H1 (cell line): Measurements from ENCODE around the gene RBP7. TPM values are rescaled to one million over a fixed set of nuclear protein-coding genes. Genes with fewer than 3 reads are reported as not detected.

Experiments
- CTCF ChIA-PET: fragments of 300-600 bp; sonication (Branson Sonifier 250); formaldehyde crosslinking; loops from one replicate; lab custom pipeline; 2021; ENCODE audit not compliant: partially characterized antibody; lab: Charles Lee
- POLR2A ChIA-PET: fragments of 300-600 bp; sonication (Branson Sonifier 250); formaldehyde crosslinking; loops from one replicate; lab custom pipeline; 2021; ENCODE audit warnings: inconsistent platforms; ENCODE audit not compliant: partially characterized antibody; lab: Charles Lee
- DNase-seq, 2 experiments: peaks; one replicate each; pipeline versions ENCODE4 v3.0.0 to v3.0.0-alpha.2; 2010 to 2022; ENCODE audit warnings: low spot score in 2 of 2, low read depth in 1 of 2, mixed read lengths in 1 of 2
- FAIRE-seq: peaks from 2 replicates; lab custom pipeline; 2011; peaks lifted over from hg19 to GRCh38; lab: Jason Lieb, UNC
- H2AFZ ChIP-seq: 2 replicates; pipeline ENCODE4 v1.8.1; 2012; ENCODE audit warnings: low read length, inconsistent platforms
- H2AK5ac ChIP-seq: 2 replicates; pipeline ENCODE4 v1.6.1; 2013; ENCODE audit warnings: low read depth, low read length
- H2BK120ac ChIP-seq: replicated peaks from 2 replicates; pipeline ENCODE3; 2013; ENCODE audit warnings: low read depth, low read length, inconsistent platforms
- H2BK12ac ChIP-seq: 2 replicates; pipeline ENCODE4 v1.6.1; 2013; ENCODE audit warnings: low read depth, low read length
- H2BK15ac ChIP-seq: 2 replicates; pipeline ENCODE4 v1.6.1; 2013; ENCODE audit warnings: low read length
- H2BK20ac ChIP-seq: 2 replicates; pipeline ENCODE4 v1.6.1; 2013; ENCODE audit warnings: low read length
- H2BK5ac ChIP-seq: 2 replicates; pipeline ENCODE4 v1.6.1; 2013; ENCODE audit warnings: low read depth, low read length
- H3K14ac ChIP-seq: 2 replicates; pipeline ENCODE4 v1.6.1; 2013; ENCODE audit warnings: inconsistent platforms; ENCODE audit not compliant: insufficient read length
- H3K18ac ChIP-seq: 2 replicates; pipeline ENCODE4 v1.6.1; 2013; ENCODE audit warnings: low read length; ENCODE audit errors: extremely low read depth
- H3K23ac ChIP-seq: 2 replicates; pipeline ENCODE4 v1.6.1; 2013; ENCODE audit warnings: inconsistent platforms; ENCODE audit not compliant: insufficient read length
- H3K23me2 ChIP-seq: 2 replicates; pipeline ENCODE4 v1.6.1; 2013; ENCODE audit warnings: low read depth, low read length
- H3K27ac ChIP-seq: 2 replicates; pipeline ENCODE4 v1.6.1; 2011; ENCODE audit warnings: low read depth, low read length, inconsistent platforms
- H3K27me3 ChIP-seq, 4 experiments: replicated peaks in 1 of 4; 1 replicate in 1 of 4; 2 replicates in 3 of 4; pipeline versions ENCODE4 v1.6.1 to v1.8.1; 2011 to 2013; ENCODE audit warnings: low read length in 3 of 4, mild to moderate bottlenecking in 3 of 4, inconsistent platforms in 2 of 4, mixed read lengths in 2 of 4, moderate library complexity in 1 of 4; ENCODE audit not compliant: control insufficient read depth in 3 of 4, insufficient read depth in 3 of 4; ENCODE audit errors: extremely low read depth in 1 of 4
- H3K36me3 ChIP-seq, 4 experiments: 2 replicates each; pipeline versions ENCODE4 v1.6.1 to v1.8.1; 2011 to 2013; ENCODE audit warnings: mild to moderate bottlenecking in 4 of 4, low read length in 3 of 4, moderate library complexity in 2 of 4, control low read depth in 1 of 4, inconsistent platforms in 1 of 4; ENCODE audit not compliant: insufficient read depth in 4 of 4, control insufficient read depth in 2 of 4
- H3K4ac ChIP-seq: replicated peaks from 2 replicates; pipeline ENCODE3; 2013; ENCODE audit warnings: low read length, low read depth, mixed read lengths, inconsistent platforms; ENCODE audit not compliant: insufficient read length
- H3K4me1 ChIP-seq, 4 experiments: replicated peaks in 1 of 4; 1 replicate in 1 of 4; 2 replicates in 3 of 4; pipeline versions ENCODE4 v1.6.1 to v1.8.1; 2011 to 2013; ENCODE audit warnings: low read length in 3 of 4, inconsistent platforms in 2 of 4, mixed read lengths in 1 of 4; ENCODE audit not compliant: insufficient read depth in 4 of 4, control insufficient read depth in 3 of 4
- H3K4me2 ChIP-seq, 2 experiments: 2 replicates each; pipeline versions ENCODE4 v1.6.1 to v1.8.1; 2011 to 2013; ENCODE audit warnings: low read depth in 2 of 2, low read length in 2 of 2, control low read depth in 1 of 2, inconsistent platforms in 1 of 2, mild to moderate bottlenecking in 1 of 2; ENCODE audit not compliant: insufficient read depth in 1 of 2
- H3K4me3 ChIP-seq, 4 experiments: fragments of 200-600, 300-600 bp in 1 of 4; sonication (generic), shearing (Covaris generic), sonication (Bioruptor Twin) in 1 of 4; 2 replicates each; pipeline versions ENCODE4 v1.5.1 to v1.8.1; 2011 to 2016; ENCODE audit warnings: low read length in 4 of 4, low read depth in 3 of 4, control low read depth in 2 of 4, inconsistent platforms in 2 of 4, mild to moderate bottlenecking in 2 of 4, mixed read lengths in 1 of 4, moderate library complexity in 1 of 4; ENCODE audit not compliant: insufficient read depth in 2 of 4; ENCODE audit errors: extremely low read depth in 1 of 4
- H3K56ac ChIP-seq: replicated peaks from 2 replicates; pipeline ENCODE3; 2013; ENCODE audit warnings: low read depth, mild to moderate bottlenecking, mixed read lengths, low read length, inconsistent platforms; ENCODE audit not compliant: insufficient read length
- H3K79me1 ChIP-seq: 2 replicates; pipeline ENCODE4 v1.6.1; 2013; ENCODE audit warnings: low read depth, low read length, control low read depth
- H3K79me2 ChIP-seq, 2 experiments: 2 replicates each; pipeline versions ENCODE4 v1.6.1 to v1.8.1; 2012 to 2013; ENCODE audit warnings: low read length in 2 of 2, mild to moderate bottlenecking in 2 of 2, inconsistent platforms in 1 of 2; ENCODE audit not compliant: insufficient read depth in 2 of 2, control insufficient read depth in 1 of 2
- H3K9ac ChIP-seq, 4 experiments: replicated peaks in 1 of 4; 1 replicate in 1 of 4; 2 replicates in 3 of 4; pipeline versions ENCODE4 v1.6.1 to v1.8.1; 2011 to 2013; ENCODE audit warnings: low read depth in 3 of 4, low read length in 3 of 4, control low read depth in 2 of 4, mild to moderate bottlenecking in 2 of 4, moderate library complexity in 2 of 4, inconsistent platforms in 1 of 4; ENCODE audit errors: extremely low read depth in 1 of 4
- H3K9me3 ChIP-seq, 2 experiments: 2 replicates each; pipeline versions ENCODE4 v1.6.1 to v1.8.1; 2012 to 2013; ENCODE audit warnings: mild to moderate bottlenecking in 2 of 2, moderate library complexity in 2 of 2, control low read depth in 1 of 2, inconsistent platforms in 1 of 2, low read depth in 1 of 2, low read length in 1 of 2, mixed read lengths in 1 of 2; ENCODE audit not compliant: insufficient read depth in 2 of 2
- H4K20me1 ChIP-seq, 2 experiments: replicated peaks in 1 of 2; 2 replicates each; pipeline versions ENCODE3 to v1.8.1; 2011 to 2013; ENCODE audit warnings: inconsistent platforms in 2 of 2, low read length in 2 of 2, mild to moderate bottlenecking in 1 of 2; ENCODE audit not compliant: insufficient read depth in 2 of 2, control insufficient read depth in 1 of 2
- H4K5ac ChIP-seq: 2 replicates; pipeline ENCODE4 v1.6.1; 2013; ENCODE audit warnings: low read length, low read depth, mixed read lengths, inconsistent platforms; ENCODE audit not compliant: insufficient read length
- H4K8ac ChIP-seq: 2 replicates; pipeline ENCODE4 v1.8.0; 2013; ENCODE audit warnings: mild to moderate bottlenecking, moderate library complexity, low read length, inconsistent platforms; ENCODE audit not compliant: insufficient read depth; ENCODE audit errors: extremely low read depth
- H4K91ac ChIP-seq: replicated peaks from 2 replicates; pipeline ENCODE3; 2013; ENCODE audit warnings: low read length, mixed read lengths, inconsistent platforms; ENCODE audit not compliant: insufficient read length
- SIX5 ChIP-seq: IDR thresholded peaks from 2 replicates; pipeline ENCODE4 v1.6.1; 2011; ENCODE audit warnings: mild to moderate bottlenecking, low read depth, low read length
- WGBS, 2 experiments: shearing (Covaris generic) in 1 of 2; methylation state at CpG; one replicate each; pipeline versions ENCODE4 v1.1.6 to v1.1.7; 2013 to 2015; ENCODE audit warnings: low lambda C conversion rate in 2 of 2, mixed read lengths in 2 of 2, inconsistent platforms in 1 of 2, low coverage in 1 of 2, missing lambda C conversion rate in 1 of 2; ENCODE audit not compliant: insufficient replicate concordance in 2 of 2, insufficient coverage in 1 of 2, insufficient read length in 1 of 2; ENCODE audit errors: extremely low coverage in 1 of 2, missing lambda C conversion rate in 1 of 2; 5-methylcytosine and 5-hydroxymethylcytosine counted together
- polyA plus RNA-seq, 7 experiments: library from polyadenylated mRNA; depleted of rRNA in 3 of 7; stranded (reverse) in 5 of 7; unstranded in 2 of 7; fragments of >200 nt in 5 of 7; fragments of 200-250 nt in 2 of 7; gene quantifications; 1 replicate in 5 of 7; 2 replicates in 1 of 7; 4 replicates in 1 of 7; pipeline versions ENCODE4 v1.2.1 to v1.2.3, GENCODE V29; 2011 to 2013; ENCODE audit warnings: missing spikeins in 2 of 7, mixed read lengths in 2 of 7
- total RNA-seq: library from RNA; stranded (reverse); fragmentation: NEBNext Ultra II Directional; extraction: Animal tissue kit (Norgen Biotek cat#: 25700); gene quantifications from 2 replicates; pipeline ENCODE4 v1.2.1, GENCODE V29; 2021

The RBP7 gene
- total and polyA plus RNA-seq, 2 of the 8 experiments (the other 6 are each of a cell fraction or from before 2014, with no cell fraction given): 5.7 to 7.2 TPM

DNA sequence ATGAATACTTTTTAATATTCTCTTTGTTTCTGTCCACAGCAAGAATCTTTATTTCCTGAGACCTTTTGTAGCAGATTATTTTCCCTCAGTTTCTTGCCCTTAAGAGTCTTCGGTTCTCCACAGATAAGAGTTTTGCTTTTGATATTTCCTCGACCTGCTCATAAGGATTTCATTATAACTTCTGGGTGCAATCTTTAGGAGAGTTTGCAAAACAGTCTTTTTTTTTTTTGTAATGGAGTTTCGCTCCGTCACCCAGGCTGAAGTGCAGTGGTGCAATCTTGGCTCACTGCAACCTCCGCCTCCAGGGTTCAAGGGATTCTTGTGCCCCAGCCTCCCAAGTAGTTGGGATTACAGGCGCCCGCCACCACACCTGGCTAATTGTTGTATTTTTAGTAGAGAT lies 25.6 kb downstream of the RBP7 start:
- no peak overlapping the region for H2AK5ac ChIP-seq
- H4K5ac ChIP-seq: no peak overlapping the region
- POLR2A ChIA-PET: no interaction called here
- H4K20me1 ChIP-seq: no peaks in the 10 kb centered on the region
- H3K23ac ChIP-seq: no peak overlapping the region
- H4K8ac ChIP-seq: no peak overlapping the region
- H3K4ac ChIP-seq: no peak overlapping the region
- H3K79me2 ChIP-seq: no peaks in the 10 kb centered on the region
- H3K4me1 ChIP-seq: no peaks in the 10 kb centered on the region
- H2BK5ac ChIP-seq: no peak overlapping the region
- no peaks in the 10 kb centered on the region for H3K79me1 ChIP-seq
- H3K27me3 ChIP-seq: no peaks in the 10 kb centered on the region
- no peak overlapping the region for H2BK20ac ChIP-seq
- no peak overlapping the region for H3K4me3 ChIP-seq
- H3K4me2 ChIP-seq: no peak overlapping the region
- H3K27ac ChIP-seq: no peak overlapping the region
- no peak for FAIRE-seq
- 89% methylated on average over 7 of the region's 7 CpGs; no CpG with 5 or more reads in 1 of the 2 experiments for WGBS, 2 experiments
- no peak overlapping the region for H2AFZ ChIP-seq
- H2BK120ac ChIP-seq: no peak overlapping the region
- no peaks in the 10 kb centered on the region for H3K36me3 ChIP-seq
- no peak overlapping the region for H3K18ac ChIP-seq
- no peaks in the 10 kb centered on the region for H3K23me2 ChIP-seq
- H3K9ac ChIP-seq: no peak overlapping the region
- no peak overlapping the region for H4K91ac ChIP-seq
- CTCF ChIA-PET: interaction anchor here (0.7 kb wide), 1 partner anchor 130 kb away, joined by 3 read pairs; no protein-coding TSS in a partner anchor
- no peak overlapping the region for H3K14ac ChIP-seq
- H3K9me3 ChIP-seq: no peaks in the 10 kb centered on the region
- DNase-seq: no peak
- H3K56ac ChIP-seq: no peak overlapping the region
- H2BK12ac ChIP-seq: no peak overlapping the region
- no peak overlapping the region for H2BK15ac ChIP-seq
- no peak for TF ChIP-seq SIX5
